RWPE2 (cell line): ENCODE results near the gene LIMS3.
"Not testable (repeated sequence)": the region's sequence is repeated elsewhere in the genome, so short reads cannot be mapped to it uniquely, and the experiment has no call there.

ENCODE experiments used
- ATAC-seq: fragments of 200-7000 bp; cut with Tn5 transposase; 3 replicates; pipeline ENCODE4 v1.9.1; 2021; ENCODE audit warnings: low read depth
- DNase-seq: peaks from one replicate; pipeline ENCODE4 v3.0.0-alpha.2; 2020; ENCODE audit warnings: low spot score
- H3K27ac ChIP-seq: fragments of 450-650 bp; 2 replicates; pipeline ENCODE4 v1.5.1; 2017; ENCODE audit warnings: mild to moderate bottlenecking; ENCODE audit not compliant: poor library complexity, severe bottlenecking
- H3K27me3 ChIP-seq: fragments of 250-450 bp; sonication (Bioruptor Pico); 2 replicates; pipeline ENCODE4 v1.5.1; 2021; ENCODE audit warnings: mild to moderate bottlenecking, moderate library complexity; ENCODE audit not compliant: insufficient read depth, poor library complexity, severe bottlenecking
- H3K36me3 ChIP-seq: fragments of 250-450 bp; sonication (Bioruptor Pico); 2 replicates; pipeline ENCODE4 v1.5.1; 2020; ENCODE audit warnings: low read depth, mild to moderate bottlenecking, moderate library complexity
- H3K4me1 ChIP-seq: fragments of 250-450 bp; sonication (Bioruptor Pico); 2 replicates; pipeline ENCODE4 v1.5.1; 2021; ENCODE audit warnings: mild to moderate bottlenecking, moderate library complexity; ENCODE audit not compliant: insufficient read depth, poor library complexity, severe bottlenecking
- H3K4me3 ChIP-seq: fragments of 250-450 bp; sonication (Bioruptor Pico); 2 replicates; pipeline ENCODE4 v1.5.1; 2021; ENCODE audit warnings: mild to moderate bottlenecking, moderate library complexity; ENCODE audit not compliant: severe bottlenecking
- H3K9me3 ChIP-seq: fragments of 250-450 bp; sonication (Bioruptor Pico); 2 replicates; pipeline ENCODE4 v1.5.1; 2021; ENCODE audit warnings: mild to moderate bottlenecking, moderate library complexity; ENCODE audit not compliant: severe bottlenecking

Gene LIMS3

GRCh38 chr2:109896212-109896611, 2.3 kb upstream of the LIMS3 start:
- H3K27me3 ChIP-seq, H3K4me3 ChIP-seq, H3K27ac ChIP-seq, DNase-seq, H3K4me1 ChIP-seq, H3K9me3 ChIP-seq, H3K36me3 ChIP-seq: not testable (repeated sequence)
- ATAC-seq: peak; percentile 88

- not testable (repeated sequence) for H3K4me3 ChIP-seq, H3K36me3 ChIP-seq, DNase-seq, H3K27ac ChIP-seq, H3K4me1 ChIP-seq, H3K9me3 ChIP-seq, H3K27me3 ChIP-seq
- ATAC-seq: peak; percentile 32; the same call in 2 of the 3 replicates
Observed at GRCh38 chr2:109897769-109898461, 573 bp upstream of the LIMS3 start.

GRCh38 chr2:109905796-109906195, 7.3 kb downstream of the LIMS3 start:
- H3K27ac ChIP-seq, H3K27me3 ChIP-seq, DNase-seq, H3K9me3 ChIP-seq, H3K4me3 ChIP-seq, H3K4me1 ChIP-seq, H3K36me3 ChIP-seq: not testable (repeated sequence)
- ATAC-seq: peak; percentile 97

DNA sequence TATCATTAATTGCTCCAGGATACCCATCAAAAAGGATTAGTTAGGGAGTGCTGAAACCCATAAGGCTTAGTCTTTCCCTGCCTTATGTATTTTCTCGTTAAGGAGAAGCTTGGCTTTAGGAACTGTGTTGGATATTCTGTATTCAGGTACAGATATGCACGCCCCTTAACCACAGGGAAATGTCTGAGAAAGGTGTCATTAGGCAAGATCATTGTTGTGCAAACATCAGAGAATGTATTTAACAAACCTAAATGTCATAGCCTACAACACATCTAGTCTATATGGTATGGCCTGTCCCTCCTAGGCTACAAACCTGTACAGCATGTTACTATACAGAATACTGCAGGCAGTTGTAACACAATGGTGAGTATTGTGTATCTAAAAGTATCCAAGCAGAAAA, 10.1 kb downstream of the LIMS3 start:
- H3K27me3 ChIP-seq, H3K4me3 ChIP-seq, H3K36me3 ChIP-seq, H3K4me1 ChIP-seq, DNase-seq, H3K9me3 ChIP-seq, H3K27ac ChIP-seq: not testable (repeated sequence)
- peak; percentile 61 for ATAC-seq

GRCh38 chr2:109910789-109911188, 12.3 kb downstream of the LIMS3 start:
- H3K4me3 ChIP-seq, H3K27me3 ChIP-seq, H3K9me3 ChIP-seq, DNase-seq, H3K27ac ChIP-seq, H3K4me1 ChIP-seq, H3K36me3 ChIP-seq, ATAC-seq: not testable (repeated sequence)

- H3K27ac ChIP-seq, H3K9me3 ChIP-seq, H3K4me3 ChIP-seq, DNase-seq, H3K27me3 ChIP-seq, H3K4me1 ChIP-seq, H3K36me3 ChIP-seq: not testable (repeated sequence)
- peak; percentile 36; the same call in 2 of the 3 replicates for ATAC-seq
Observed at GRCh38 chr2:109913911-109914310, 15.4 kb downstream of the LIMS3 start.

DNA sequence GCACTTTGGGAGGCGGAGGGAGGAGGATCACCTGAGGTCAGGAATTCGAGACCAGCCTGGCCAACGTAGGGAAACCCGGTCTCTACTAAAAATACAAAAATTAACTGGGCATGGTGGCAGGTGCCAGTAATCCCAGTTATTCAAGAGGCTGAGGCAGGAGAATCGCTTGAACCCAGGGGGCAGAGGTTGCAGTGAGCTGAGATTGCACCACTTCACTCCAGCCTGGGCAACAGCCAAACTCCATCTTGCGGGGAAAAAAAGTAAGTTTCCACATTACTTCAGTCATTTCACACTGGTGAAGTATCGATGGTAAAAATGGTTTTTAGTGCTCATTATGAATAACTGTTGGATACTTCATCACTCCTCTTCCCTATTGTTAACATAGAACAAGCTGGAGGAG, 16.1 kb downstream of the LIMS3 start:
- not testable (repeated sequence) for H3K4me1 ChIP-seq, H3K36me3 ChIP-seq, H3K4me3 ChIP-seq, H3K9me3 ChIP-seq, DNase-seq, ATAC-seq, H3K27me3 ChIP-seq, H3K27ac ChIP-seq

DNA sequence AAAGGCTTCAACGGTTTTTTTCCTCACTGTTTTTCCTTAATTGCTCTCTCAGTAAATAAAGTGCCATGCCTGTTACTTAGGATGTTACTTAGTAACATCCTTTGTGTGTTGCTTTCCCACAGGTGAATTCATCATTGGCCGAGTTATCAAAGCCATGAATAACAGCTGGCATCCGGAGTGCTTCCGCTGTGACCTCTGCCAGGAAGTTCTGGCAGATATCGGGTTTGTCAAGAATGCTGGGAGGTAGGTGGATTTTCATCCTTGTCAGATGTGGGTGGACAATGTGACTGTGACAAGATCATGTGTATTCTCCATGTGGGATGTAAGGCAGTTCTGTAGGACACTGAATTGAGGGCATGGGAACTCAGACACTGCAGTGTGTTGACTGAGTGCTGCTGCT, 17.3 kb downstream of the LIMS3 start:
- H3K27me3 ChIP-seq, H3K27ac ChIP-seq, H3K4me1 ChIP-seq, H3K9me3 ChIP-seq, H3K36me3 ChIP-seq, DNase-seq, H3K4me3 ChIP-seq: not testable (repeated sequence)
- ATAC-seq: peak; percentile 49; the same call in 2 of the 3 replicates

- not testable (repeated sequence) for ATAC-seq, H3K9me3 ChIP-seq, DNase-seq, H3K36me3 ChIP-seq, H3K27me3 ChIP-seq, H3K27ac ChIP-seq, H3K4me1 ChIP-seq, H3K4me3 ChIP-seq
Observed at GRCh38 chr2:109920162-109920561, 21.7 kb downstream of the LIMS3 start.

- H3K27ac ChIP-seq, H3K27me3 ChIP-seq, H3K4me3 ChIP-seq, H3K9me3 ChIP-seq, DNase-seq, H3K36me3 ChIP-seq, H3K4me1 ChIP-seq: not testable (repeated sequence)
- peak; percentile 93 for ATAC-seq
Observed at GRCh38 chr2:109921543-109922384, 23.3 kb downstream of the LIMS3 start.

GRCh38 chr2:109924481-109924880, 26.0 kb downstream of the LIMS3 start:
- H3K27ac ChIP-seq, DNase-seq, ATAC-seq, H3K36me3 ChIP-seq, H3K4me1 ChIP-seq, H3K4me3 ChIP-seq, H3K27me3 ChIP-seq, H3K9me3 ChIP-seq: not testable (repeated sequence)
